GM19452 (cell line): ENCODE data around the gene PTTG2.
"Not testable (repeated sequence)": the region's sequence is repeated elsewhere in the genome, so short reads cannot be mapped to it uniquely, and the experiment has no call there.

Experiments
- ATAC-seq: cut with Tn5 transposase; IDR thresholded peaks from one replicate; pipeline ENCODE4 v1.9.1; 2021; ENCODE audit not compliant: unreplicated experiment

PTTG2 gene

GRCh38 chr4:37960098-37960497 lies at the start of gene PTTG2:
PTTG2 (plus strand) TSS chr4:37960398; CDS start chr4:37960435, 37 bp downstream.
- ATAC-seq: no peak

GRCh38 chr4:37914539-37914938 lies 45.7 kb upstream of the PTTG2 start:
- no peak for ATAC-seq

GRCh38 chr4:37917388-37917787 lies 42.8 kb upstream of the PTTG2 start:
- no peak for ATAC-seq

GRCh38 chr4:37918653-37919052 lies 41.5 kb upstream of the PTTG2 start:
- no peak for ATAC-seq

- no peak for ATAC-seq
These were observed 37.9 kb upstream of the PTTG2 start for GRCh38 chr4:37922328-37922727.

GRCh38 chr4:37923089-37923488 lies 37.1 kb upstream of the PTTG2 start:
- not testable (repeated sequence) for ATAC-seq

GRCh38 chr4:37924946-37925345 lies 35.3 kb upstream of the PTTG2 start:
- ATAC-seq: no peak

- ATAC-seq: no peak
These were observed 32.8 kb upstream of the PTTG2 start for GRCh38 chr4:37927434-37927833.

- ATAC-seq: no peak
These were observed 31.5 kb upstream of the PTTG2 start for GRCh38 chr4:37928426-37929416.

- no peak for ATAC-seq
These were observed 26.1 kb upstream of the PTTG2 start for GRCh38 chr4:37934096-37934495.

- ATAC-seq: no peak
These were observed 25.6 kb upstream of the PTTG2 start for GRCh38 chr4:37934609-37935008.

GRCh38 chr4:37935026-37935425 lies 25.2 kb upstream of the PTTG2 start:
- ATAC-seq: no peak

GRCh38 chr4:37936889-37937498 lies 23.2 kb upstream of the PTTG2 start:
- ATAC-seq: no peak

GRCh38 chr4:37938208-37938607 lies 22.0 kb upstream of the PTTG2 start:
- no peak for ATAC-seq

GRCh38 chr4:37946503-37947179 lies 13.6 kb upstream of the PTTG2 start:
- ATAC-seq: no peak

- ATAC-seq: peak; percentile 58
These were observed 11.7 kb upstream of the PTTG2 start for GRCh38 chr4:37948542-37948941.

- no peak for ATAC-seq
These were observed 10.4 kb upstream of the PTTG2 start for GRCh38 chr4:37949636-37950426.

GRCh38 chr4:37951461-37952352 lies 8.5 kb upstream of the PTTG2 start:
- ATAC-seq: no peak

GRCh38 chr4:37953156-37953555 lies 7.0 kb upstream of the PTTG2 start:
- ATAC-seq: no peak
